GM12875 (cell line): Measurements from ENCODE around the gene STYK1.
"Not testable (repeated sequence)": the region's sequence is repeated elsewhere in the genome, so short reads cannot be mapped to it uniquely, and the experiment has no call there.

ENCODE experiments used
- H3K4me3 ChIP-seq: one replicate; pipeline ENCODE4 v1.5.1; 2011; ENCODE audit warnings: low read depth, low read length, control low read depth
- TF ChIP-seq, protein P1 (sequence below): IDR thresholded peaks from 2 replicates; pipeline ENCODE4 v1.5.1; 2011; ENCODE audit warnings: low read depth, mild to moderate bottlenecking, control low read depth, inconsistent platforms, low read length, moderate library complexity, borderline replicate concordance; ENCODE audit not compliant: insufficient read depth

STYK1 gene

DNA sequence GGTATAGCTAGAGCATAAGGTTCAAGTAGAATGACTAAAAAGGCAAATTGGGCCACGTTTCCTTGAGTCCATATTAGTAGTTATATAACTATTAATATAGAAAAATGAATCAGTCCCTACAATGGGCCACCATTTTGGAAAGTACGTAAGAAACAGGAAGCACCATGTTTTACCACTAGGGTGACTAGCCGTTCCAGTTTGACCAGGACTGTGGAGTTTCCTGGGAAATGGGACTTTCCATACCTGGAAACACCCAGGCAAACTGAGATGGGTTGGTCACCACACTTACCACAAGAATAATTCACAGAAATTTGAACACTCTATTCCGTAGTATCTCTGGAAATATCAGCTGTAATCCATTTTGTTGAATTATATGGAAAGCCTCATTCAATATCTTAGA, 58.3 kb downstream of the STYK1 start:
- TF ChIP-seq, protein P1, sequence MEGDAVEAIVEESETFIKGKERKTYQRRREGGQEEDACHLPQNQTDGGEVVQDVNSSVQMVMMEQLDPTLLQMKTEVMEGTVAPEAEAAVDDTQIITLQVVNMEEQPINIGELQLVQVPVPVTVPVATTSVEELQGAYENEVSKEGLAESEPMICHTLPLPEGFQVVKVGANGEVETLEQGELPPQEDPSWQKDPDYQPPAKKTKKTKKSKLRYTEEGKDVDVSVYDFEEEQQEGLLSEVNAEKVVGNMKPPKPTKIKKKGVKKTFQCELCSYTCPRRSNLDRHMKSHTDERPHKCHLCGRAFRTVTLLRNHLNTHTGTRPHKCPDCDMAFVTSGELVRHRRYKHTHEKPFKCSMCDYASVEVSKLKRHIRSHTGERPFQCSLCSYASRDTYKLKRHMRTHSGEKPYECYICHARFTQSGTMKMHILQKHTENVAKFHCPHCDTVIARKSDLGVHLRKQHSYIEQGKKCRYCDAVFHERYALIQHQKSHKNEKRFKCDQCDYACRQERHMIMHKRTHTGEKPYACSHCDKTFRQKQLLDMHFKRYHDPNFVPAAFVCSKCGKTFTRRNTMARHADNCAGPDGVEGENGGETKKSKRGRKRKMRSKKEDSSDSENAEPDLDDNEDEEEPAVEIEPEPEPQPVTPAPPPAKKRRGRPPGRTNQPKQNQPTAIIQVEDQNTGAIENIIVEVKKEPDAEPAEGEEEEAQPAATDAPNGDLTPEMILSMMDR, result no peak
- H3K4me3 ChIP-seq, result no peak overlapping the region

DNA sequence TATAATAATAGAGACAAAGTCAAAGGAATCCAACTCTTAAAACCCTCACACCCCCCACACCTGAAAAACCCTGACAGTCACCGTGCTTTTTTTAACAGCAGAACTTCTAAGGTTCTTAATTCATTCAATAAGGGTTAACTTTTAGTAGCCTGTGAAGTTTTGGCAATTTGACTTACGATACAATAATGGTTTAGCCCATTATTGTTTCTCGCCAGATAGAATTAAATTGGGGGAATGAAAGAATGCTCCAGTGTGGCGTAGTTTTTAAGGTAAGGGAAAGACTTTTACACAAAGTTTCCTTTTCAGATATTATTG, 59.8 kb downstream of the STYK1 start:
- H3K4me3 ChIP-seq, result peak overlapping the region; percentile 76
- TF ChIP-seq, protein P1, result no peak

DNA sequence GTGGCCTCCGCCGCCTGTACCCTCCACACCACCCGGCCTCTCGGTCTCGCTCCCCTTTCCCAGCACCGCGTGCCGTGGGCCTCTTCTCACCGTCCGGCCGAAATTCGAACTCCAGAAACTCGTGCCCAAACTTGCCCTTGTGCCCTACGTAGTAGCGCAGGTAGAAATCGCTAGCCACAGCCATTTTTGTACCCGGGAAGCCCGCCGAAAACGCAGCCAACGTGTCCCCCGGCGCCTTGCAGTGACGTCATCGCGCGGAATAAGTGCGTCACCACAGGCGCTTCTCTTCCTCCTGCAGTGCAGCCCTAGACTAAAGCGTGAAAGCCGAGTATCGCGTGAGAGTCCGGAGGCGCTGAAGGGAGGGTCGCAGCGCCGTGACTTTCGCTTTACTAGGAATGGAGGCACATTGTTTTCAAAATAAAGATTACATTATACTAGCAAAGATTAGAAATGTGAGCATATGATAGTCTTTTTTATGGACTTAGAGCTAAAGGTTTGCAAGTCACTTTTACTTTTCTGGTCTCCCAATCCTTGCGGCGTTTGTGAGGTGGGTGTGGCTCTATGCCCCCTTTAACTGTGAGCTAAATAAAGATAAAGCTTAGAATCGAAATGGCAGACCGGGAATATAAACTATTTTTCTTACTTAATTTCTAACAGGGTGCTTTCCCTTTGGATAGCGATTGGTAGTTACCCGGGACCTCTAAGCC, 60.4 kb downstream of the STYK1 start, which contains the start of gene MAGOHB:
Gene MAGOHB, minus strand, starts transcription at position 261 of the 707 bp plus-strand sequence. Its CDS starts 77 bp downstream, at position 184.
- peak within 1 kb of the TSS; percentile 76 for H3K4me3 ChIP-seq
- TF ChIP-seq, protein P1, result no peak

DNA sequence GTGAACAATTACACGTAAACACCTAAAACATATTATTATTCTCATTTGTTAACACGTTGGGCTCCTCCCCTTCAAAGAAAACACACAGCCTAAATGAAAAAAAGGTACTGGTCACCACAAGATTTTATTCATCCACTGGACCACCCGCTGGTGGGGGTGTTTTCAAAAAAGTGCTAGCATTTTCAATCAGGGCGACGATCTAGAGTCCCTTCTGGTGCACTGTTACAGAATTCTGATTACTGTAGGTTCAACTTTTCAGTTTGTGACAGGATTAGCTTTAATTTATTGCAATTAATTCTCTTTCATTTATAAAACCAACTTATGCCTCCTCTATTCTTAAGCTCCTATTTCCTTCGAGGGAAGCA, 60.9 kb downstream of the STYK1 start:
- H3K4me3 ChIP-seq, result peak overlapping the region; percentile 76
- TF ChIP-seq, protein P1, result no peak

DNA sequence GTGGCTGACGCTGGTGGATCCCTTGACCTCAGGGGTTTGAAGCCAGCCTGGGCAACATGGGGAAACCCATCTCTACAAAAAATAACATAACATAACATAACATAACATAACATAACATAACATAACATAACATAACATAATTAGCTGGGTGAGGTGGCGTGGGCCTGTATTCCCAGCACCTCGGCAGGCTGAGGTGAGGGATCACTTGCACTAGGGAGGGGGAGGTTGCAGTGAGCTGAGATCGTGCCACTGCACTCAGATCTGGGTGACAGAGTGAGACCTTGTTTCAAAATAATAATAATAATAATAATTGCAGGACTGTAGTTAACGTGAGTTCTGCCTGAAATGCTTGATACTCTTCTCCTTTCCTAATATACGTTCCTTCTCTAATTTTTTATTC, 61.7 kb downstream of the STYK1 start:
- TF ChIP-seq, protein P1, result no peak
- H3K4me3 ChIP-seq, result peak overlapping the region; percentile 76

DNA sequence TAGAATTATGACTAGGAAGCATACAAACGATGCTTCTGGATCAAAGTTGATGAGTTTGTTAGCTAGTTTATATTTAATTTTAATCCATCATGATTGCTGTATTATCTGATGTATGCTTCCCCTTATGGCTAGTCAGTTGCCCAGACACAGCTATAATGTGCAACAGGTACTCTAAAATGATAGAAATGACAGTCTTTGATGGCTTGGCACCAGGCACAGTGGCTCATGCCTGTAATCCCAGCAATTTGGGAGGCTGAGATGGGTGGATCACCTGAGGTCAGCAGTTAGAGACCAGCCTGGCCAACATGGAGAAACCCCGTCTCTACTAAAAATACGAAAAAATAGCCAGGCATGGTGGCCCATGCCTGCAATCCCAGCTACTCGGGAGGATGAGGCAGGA, 62.6 kb downstream of the STYK1 start:
- H3K4me3 ChIP-seq, result not testable (repeated sequence)

DNA sequence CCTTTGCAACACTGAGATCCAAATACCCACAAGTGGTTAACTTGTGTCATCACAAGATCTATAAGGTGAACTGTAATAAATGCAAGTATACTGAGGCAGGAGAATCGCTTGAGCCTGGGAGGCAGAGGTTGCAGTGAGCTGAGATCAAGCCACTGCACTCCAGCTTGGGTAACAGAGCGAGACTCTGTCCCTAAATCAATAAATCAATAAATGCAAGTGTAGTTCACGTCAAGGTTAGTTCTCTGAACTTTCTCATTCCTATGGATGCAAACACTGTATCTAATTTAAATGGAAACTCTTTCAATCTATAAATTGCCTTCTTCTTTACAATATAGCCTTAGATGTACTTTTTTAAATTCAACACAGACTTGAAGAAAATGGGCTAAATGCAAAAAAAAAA, 63.7 kb downstream of the STYK1 start:
- no peak overlapping the region for H3K4me3 ChIP-seq
- TF ChIP-seq, protein P1, result no peak
